Panc1 (cell line): Measurements from ENCODE around the gene HDLBP. TPM values are rescaled to one million over a fixed set of nuclear protein-coding genes. Genes with fewer than 3 reads are reported as not detected.

Source experiments
- ATAC-seq: fragments of 200-7000 bp; cut with Tn5 transposase; 2 replicates; pipeline ENCODE4 v1.9.1; 2020; ENCODE audit warnings: mild to moderate bottlenecking, moderate library complexity
- BruUV-seq: library from RNA; stranded (reverse); fragments of 400-500 nt; replicated peaks from 2 replicates; lab custom pipeline; 2021; lab: Mats Ljungman, UMichigan
- CTCF ChIA-PET: fragments of 300-600 bp; sonication (Branson Sonifier 250); formaldehyde crosslinking; loops from one replicate; lab custom pipeline; 2022; ENCODE audit warnings: antibody characterized with exemption; lab: Charles Lee
- POLR2A ChIA-PET: fragments of 300-600 bp; sonication (Branson Sonifier 250); formaldehyde crosslinking; loops from one replicate; lab custom pipeline; 2022; ENCODE audit warnings: antibody characterized with exemption; lab: Charles Lee
- DNase-seq: peaks from one replicate; pipeline ENCODE4 v3.0.0-alpha.2; 2010; ENCODE audit warnings: low read depth, low spot score
- H3K27ac ChIP-seq: 2 replicates; pipeline ENCODE4 v1.5.1; 2011; ENCODE audit warnings: mild to moderate bottlenecking, low read length, inconsistent platforms
- H3K27me3 ChIP-seq: fragments of 200-500 bp; sonication (Bioruptor generic); 2 replicates; pipeline ENCODE4 v1.6.0; 2014; ENCODE audit warnings: low read length, inconsistent platforms; ENCODE audit not compliant: control insufficient read depth, insufficient read depth
- H3K36me3 ChIP-seq: fragments of 200-500 bp; sonication (Bioruptor generic); 2 replicates; pipeline ENCODE4 v1.5.1; 2014; ENCODE audit warnings: inconsistent platforms, mild to moderate bottlenecking, low read length, moderate library complexity; ENCODE audit not compliant: control insufficient read depth, insufficient read depth
- H3K4me1 ChIP-seq: 2 replicates; pipeline ENCODE4 v1.5.1; 2011; ENCODE audit warnings: inconsistent platforms, mild to moderate bottlenecking, low read length, moderate library complexity; ENCODE audit not compliant: control insufficient read depth, insufficient read depth
- H3K4me3 ChIP-seq, 2 experiments: 2 replicates each; pipeline ENCODE4 v1.5.1; 2011 to 2012; ENCODE audit warnings: low read depth in 2 of 2, low read length in 2 of 2, mild to moderate bottlenecking in 2 of 2, inconsistent platforms in 1 of 2, moderate library complexity in 1 of 2
- H3K9me3 ChIP-seq: fragments of 200-500 bp; sonication (Bioruptor generic); 2 replicates; pipeline ENCODE4 v1.5.1; 2014; ENCODE audit warnings: low read depth, mild to moderate bottlenecking, inconsistent platforms, low read length, moderate library complexity; ENCODE audit not compliant: control insufficient read depth, insufficient read depth
- POLR2AphosphoS5 ChIP-seq: IDR thresholded peaks from 2 replicates; pipeline ENCODE4 v1.6.1; 2012; ENCODE audit warnings: mild to moderate bottlenecking, low read depth, low read length, moderate library complexity
- SIN3A ChIP-seq: IDR thresholded peaks from 2 replicates; pipeline ENCODE4 v1.6.1; 2012; ENCODE audit warnings: low read depth, mild to moderate bottlenecking, low read length, moderate library complexity, borderline replicate concordance; ENCODE audit not compliant: insufficient read depth
- TCF7L2 ChIP-seq: IDR thresholded peaks from 2 replicates; pipeline ENCODE4 v1.6.1; 2011; ENCODE audit warnings: mild to moderate bottlenecking, low read depth, low read length, inconsistent platforms
- in situ Hi-C: cut with HindIII; loops from 2 replicates; pipeline ENCODE4 v1.10.0; 2016; ENCODE audit warnings: low sequenced_read_pairs, low pct_unique_long_range_greater_than_20kb
- intact Hi-C: fragments of 100-400 bp; cut with micrococcal nuclease; formaldehyde crosslinking; loops from one replicate; pipeline ENCODE4 v1.10.0; 2022; ENCODE audit not compliant: unreplicated experiment
- total RNA-seq: library from RNA; stranded (reverse); gene quantifications from one replicate; pipeline ENCODE4 v1.2.1, GENCODE V29; 2021; ENCODE audit not compliant: unreplicated experiment
- TF ChIP-seq, protein P1 (sequence below), 2 experiments: IDR thresholded peaks; 2 replicates each; pipeline ENCODE4 v1.6.1; 2011 to 2012; ENCODE audit warnings: low read depth in 2 of 2, control low read depth in 1 of 2, low read length in 1 of 2, mild to moderate bottlenecking in 1 of 2, moderate library complexity in 1 of 2; ENCODE audit not compliant: insufficient read depth in 1 of 2
- TF ChIP-seq, protein P2 (sequence below): fragments of 450-650 bp; IDR thresholded peaks from 2 replicates; pipeline ENCODE4 v1.5.1; 2017; ENCODE audit warnings: mild to moderate bottlenecking

HDLBP gene
- total RNA-seq, 1 experiment from 2014 or later: 656 TPM

DNA sequence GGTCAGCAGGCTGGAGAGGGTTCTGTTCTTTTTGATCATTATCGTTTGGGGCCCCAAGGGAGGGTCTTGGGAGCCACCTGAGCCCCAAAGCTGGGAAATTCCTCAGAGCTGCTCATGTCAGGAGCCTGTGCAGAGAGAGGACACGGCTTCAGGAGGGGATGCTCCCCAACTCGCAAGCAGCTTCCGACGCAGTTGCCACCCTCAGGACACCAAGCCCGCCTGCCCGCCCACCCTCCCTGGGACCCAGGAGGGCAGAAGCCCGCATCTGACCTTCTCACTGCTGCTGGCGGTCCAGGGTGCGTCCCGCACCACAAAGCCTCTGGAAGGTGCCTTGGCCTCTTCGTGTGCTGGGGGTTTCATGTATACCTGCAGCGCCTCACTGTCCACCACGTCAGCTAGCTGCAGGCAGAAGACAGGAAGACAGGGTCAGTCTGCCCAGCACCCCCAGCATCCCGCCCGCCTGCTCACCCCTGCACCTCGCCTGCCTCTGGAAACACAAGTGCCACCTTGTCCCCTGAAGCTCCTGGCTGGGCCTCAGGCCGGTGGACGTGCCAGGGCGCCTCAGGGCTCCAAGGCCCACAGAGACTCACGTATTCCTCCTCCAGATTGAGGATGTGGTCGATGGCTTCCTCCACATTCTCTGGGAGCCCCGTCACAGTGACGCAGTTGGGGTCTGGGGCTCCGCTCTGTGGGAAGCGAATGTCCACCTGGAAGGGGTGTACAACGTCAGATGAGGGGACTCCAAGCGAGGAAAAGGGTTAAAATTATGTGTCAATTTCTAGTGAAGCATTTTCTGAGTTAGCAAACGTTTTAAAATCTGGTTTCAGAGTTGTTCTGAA lies 85.7 kb downstream of the HDLBP start:
- DNase-seq (no peak), ATAC-seq (no peak)
- CTCF ChIA-PET: no interaction called here
- intact Hi-C loops (no loop called here), in situ Hi-C loops (no loop called here)
- peaks cover 7% of the 10 kb centered on the region for H3K36me3 ChIP-seq
- POLR2A ChIA-PET: no interaction called here
- no peaks in the 10 kb centered on the region for H3K27me3 ChIP-seq
- no peak overlapping the region for H3K27ac ChIP-seq
- no peak overlapping the region for H3K4me3 ChIP-seq
- TF ChIP-seq SIN3A (no peak), TCF7L2 (no peak), POLR2AphosphoS5 (no peak)
- TF ChIP-seq, protein P1, sequence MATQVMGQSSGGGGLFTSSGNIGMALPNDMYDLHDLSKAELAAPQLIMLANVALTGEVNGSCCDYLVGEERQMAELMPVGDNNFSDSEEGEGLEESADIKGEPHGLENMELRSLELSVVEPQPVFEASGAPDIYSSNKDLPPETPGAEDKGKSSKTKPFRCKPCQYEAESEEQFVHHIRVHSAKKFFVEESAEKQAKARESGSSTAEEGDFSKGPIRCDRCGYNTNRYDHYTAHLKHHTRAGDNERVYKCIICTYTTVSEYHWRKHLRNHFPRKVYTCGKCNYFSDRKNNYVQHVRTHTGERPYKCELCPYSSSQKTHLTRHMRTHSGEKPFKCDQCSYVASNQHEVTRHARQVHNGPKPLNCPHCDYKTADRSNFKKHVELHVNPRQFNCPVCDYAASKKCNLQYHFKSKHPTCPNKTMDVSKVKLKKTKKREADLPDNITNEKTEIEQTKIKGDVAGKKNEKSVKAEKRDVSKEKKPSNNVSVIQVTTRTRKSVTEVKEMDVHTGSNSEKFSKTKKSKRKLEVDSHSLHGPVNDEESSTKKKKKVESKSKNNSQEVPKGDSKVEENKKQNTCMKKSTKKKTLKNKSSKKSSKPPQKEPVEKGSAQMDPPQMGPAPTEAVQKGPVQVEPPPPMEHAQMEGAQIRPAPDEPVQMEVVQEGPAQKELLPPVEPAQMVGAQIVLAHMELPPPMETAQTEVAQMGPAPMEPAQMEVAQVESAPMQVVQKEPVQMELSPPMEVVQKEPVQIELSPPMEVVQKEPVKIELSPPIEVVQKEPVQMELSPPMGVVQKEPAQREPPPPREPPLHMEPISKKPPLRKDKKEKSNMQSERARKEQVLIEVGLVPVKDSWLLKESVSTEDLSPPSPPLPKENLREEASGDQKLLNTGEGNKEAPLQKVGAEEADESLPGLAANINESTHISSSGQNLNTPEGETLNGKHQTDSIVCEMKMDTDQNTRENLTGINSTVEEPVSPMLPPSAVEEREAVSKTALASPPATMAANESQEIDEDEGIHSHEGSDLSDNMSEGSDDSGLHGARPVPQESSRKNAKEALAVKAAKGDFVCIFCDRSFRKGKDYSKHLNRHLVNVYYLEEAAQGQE (IDR thresholded peaks at IDR 0.05; ENCODE audit: insufficient read depth in 1 of 2, low read depth in 2 of 2, low read length in 1 of 2): no peak
- TF ChIP-seq, protein P2, sequence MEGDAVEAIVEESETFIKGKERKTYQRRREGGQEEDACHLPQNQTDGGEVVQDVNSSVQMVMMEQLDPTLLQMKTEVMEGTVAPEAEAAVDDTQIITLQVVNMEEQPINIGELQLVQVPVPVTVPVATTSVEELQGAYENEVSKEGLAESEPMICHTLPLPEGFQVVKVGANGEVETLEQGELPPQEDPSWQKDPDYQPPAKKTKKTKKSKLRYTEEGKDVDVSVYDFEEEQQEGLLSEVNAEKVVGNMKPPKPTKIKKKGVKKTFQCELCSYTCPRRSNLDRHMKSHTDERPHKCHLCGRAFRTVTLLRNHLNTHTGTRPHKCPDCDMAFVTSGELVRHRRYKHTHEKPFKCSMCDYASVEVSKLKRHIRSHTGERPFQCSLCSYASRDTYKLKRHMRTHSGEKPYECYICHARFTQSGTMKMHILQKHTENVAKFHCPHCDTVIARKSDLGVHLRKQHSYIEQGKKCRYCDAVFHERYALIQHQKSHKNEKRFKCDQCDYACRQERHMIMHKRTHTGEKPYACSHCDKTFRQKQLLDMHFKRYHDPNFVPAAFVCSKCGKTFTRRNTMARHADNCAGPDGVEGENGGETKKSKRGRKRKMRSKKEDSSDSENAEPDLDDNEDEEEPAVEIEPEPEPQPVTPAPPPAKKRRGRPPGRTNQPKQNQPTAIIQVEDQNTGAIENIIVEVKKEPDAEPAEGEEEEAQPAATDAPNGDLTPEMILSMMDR: no peak
- H3K9me3 ChIP-seq: no peaks in the 10 kb centered on the region
- peaks cover 1% of the 10 kb centered on the region for H3K4me1 ChIP-seq
- no TSS peak for BruUV-seq

- H3K27ac ChIP-seq: no peak overlapping the region
- in situ Hi-C loops (no loop called here), intact Hi-C loops (no loop called here)
- BruUV-seq: no TSS peak
- no peaks in the 10 kb centered on the region for H3K9me3 ChIP-seq
- H3K4me1 ChIP-seq: peaks cover 9% of the 10 kb centered on the region
- ATAC-seq: no peak
- CTCF ChIA-PET: no interaction called here
- TF ChIP-seq, protein P2: no peak
- H3K27me3 ChIP-seq: no peaks in the 10 kb centered on the region
- DNase-seq: no peak
- peaks cover 4% of the 10 kb centered on the region; the same call in 1 of the 2 replicates for H3K36me3 ChIP-seq
- POLR2A ChIA-PET: no interaction called here
- no peak overlapping the region for H3K4me3 ChIP-seq
These were observed 86.5 kb downstream of the HDLBP start for GRCh38 chr2:241228860-241229516.
